B cell (primary cell): ENCODE data around the gene KLHL3. TPM values are rescaled to one million over a fixed set of nuclear protein-coding genes. Genes with fewer than 3 reads are reported as not detected.

Experiments
- ATAC-seq: fragments of 200-7000 bp; cut with Tn5 transposase; one replicate; pipeline ENCODE4 v1.10.0; 2021; ENCODE audit warnings: low read depth, mild to moderate bottlenecking, moderate number of reproducible peaks, moderate library complexity
- CTCF ChIA-PET: fragments of 350-600 bp; sonication (Branson Sonifier 250); formaldehyde crosslinking; loops from one replicate; lab custom pipeline; 2021; ENCODE audit warnings: antibody characterized with exemption, inconsistent platforms; lab: Charles Lee
- POLR2A ChIA-PET: fragments of 350-600 bp; sonication (Branson Sonifier 250); formaldehyde crosslinking; loops from one replicate; lab custom pipeline; 2021; ENCODE audit warnings: antibody characterized with exemption; lab: Charles Lee
- DNase-seq: peaks from one replicate; pipeline ENCODE4 v3.0.0; 2013
- H2AFZ ChIP-seq: 2 replicates; pipeline ENCODE4 v1.6.1; 2012; ENCODE audit warnings: mild to moderate bottlenecking, low read depth, low read length; ENCODE audit not compliant: insufficient read depth, poor library complexity, severe bottlenecking
- H3K27ac ChIP-seq, 2 donors: 1 replicate in 1 of 2; 2 replicates in 1 of 2; pipeline ENCODE4 v1.5.1; 2012 to 2013; ENCODE audit warnings: low read length in 2 of 2, mild to moderate bottlenecking in 2 of 2, moderate library complexity in 1 of 2
- H3K27me3 ChIP-seq, 4 experiments: fragments of 200-600 bp in 1 of 4; sonication (generic) in 1 of 4; replicated peaks in 1 of 4; 1 replicate in 2 of 4; 2 replicates in 2 of 4; pipeline versions ENCODE4 v1.6.1 to v1.7.0; 2013 to 2016; ENCODE audit warnings: low read length in 3 of 4, mild to moderate bottlenecking in 2 of 4, mixed read lengths in 1 of 4, moderate library complexity in 1 of 4; ENCODE audit not compliant: insufficient read depth in 4 of 4, control insufficient read depth in 3 of 4; ENCODE audit errors: control extremely low read depth in 1 of 4
- H3K36me3 ChIP-seq, 2 experiments: replicated peaks in 1 of 2; 1 replicate in 1 of 2; 2 replicates in 1 of 2; pipeline versions ENCODE4 v1.6.1 to v1.7.1; 2013; ENCODE audit warnings: low read length in 1 of 2; ENCODE audit not compliant: insufficient read depth in 2 of 2, control insufficient read depth in 1 of 2; ENCODE audit errors: control extremely low read depth in 1 of 2, extremely low read depth in 1 of 2
- H3K4me1 ChIP-seq, 2 donors: fragments of 200-600 bp in 1 of 2; sonication (generic) in 1 of 2; 1 replicate in 1 of 2; 2 replicates in 1 of 2; pipeline versions ENCODE4 v1.5.1 to v1.6.1; 2013 to 2017; ENCODE audit warnings: low read length in 2 of 2; ENCODE audit not compliant: control insufficient read depth in 2 of 2, insufficient read depth in 2 of 2
- H3K4me2 ChIP-seq: replicated peaks from 2 replicates; pipeline ENCODE3; 2012; ENCODE audit warnings: mild to moderate bottlenecking, low read depth, low read length; ENCODE audit not compliant: poor library complexity, severe bottlenecking
- H3K4me3 ChIP-seq, 5 experiments: fragments of 200-600 bp in 1 of 5; sonication (generic) in 1 of 5; 1 replicate in 3 of 5; 2 replicates in 2 of 5; pipeline versions ENCODE4 v1.5.1 to v1.7.0; 2011 to 2016; ENCODE audit warnings: low read length in 4 of 5, mild to moderate bottlenecking in 4 of 5, low read depth in 2 of 5, control low read depth in 1 of 5, moderate library complexity in 1 of 5; ENCODE audit not compliant: insufficient read depth in 1 of 5; ENCODE audit errors: control extremely low read depth in 1 of 5, extremely low read depth in 1 of 5
- H3K79me2 ChIP-seq: fragments of 200-600 bp; sonication (generic); one replicate; pipeline ENCODE4 v1.6.0; 2016; ENCODE audit warnings: low read length; ENCODE audit not compliant: control insufficient read depth, insufficient read depth
- H3K9ac ChIP-seq: fragments of 200-600 bp; sonication (generic); 2 replicates; pipeline ENCODE4 v1.6.1; 2017; ENCODE audit warnings: mild to moderate bottlenecking, low read length, moderate library complexity
- H3K9me3 ChIP-seq, 3 donors: one replicate each; pipeline versions ENCODE4 v1.6.1 to v1.7.1; 2013; ENCODE audit warnings: low read length in 2 of 3; ENCODE audit not compliant: control insufficient read depth in 2 of 3, insufficient read depth in 1 of 3; ENCODE audit errors: control extremely low read depth in 1 of 3
- H4K20me1 ChIP-seq: 2 replicates; pipeline ENCODE4 v1.6.0; 2012; ENCODE audit warnings: mild to moderate bottlenecking, low read length; ENCODE audit not compliant: insufficient read depth, control insufficient read depth, poor library complexity, severe bottlenecking
- H3K27ac Mint-ChIP-seq: one replicate; pipeline ENCODE4 v1.8.0; 2021; ENCODE audit warnings: mixed read lengths
- H3K27me3 Mint-ChIP-seq: one replicate; pipeline ENCODE4 v1.8.0; 2021; ENCODE audit warnings: mixed read lengths
- H3K4me1 Mint-ChIP-seq: one replicate; pipeline ENCODE4 v1.8.0; 2021; ENCODE audit warnings: mixed read lengths
- H3K4me3 Mint-ChIP-seq: one replicate; pipeline ENCODE4 v1.8.0; 2021; ENCODE audit warnings: mixed read lengths
- H3K9me3 Mint-ChIP-seq: one replicate; pipeline ENCODE4 v1.8.0; 2022; ENCODE audit warnings: mixed read lengths; ENCODE audit not compliant: insufficient read depth
- CTCF ChIP-seq: fragments of 200-600 bp; IDR thresholded peaks from one replicate; pipeline ENCODE4 v1.8.0; 2022; ENCODE audit warnings: antibody characterized with exemption, mild to moderate bottlenecking
- EZH2 ChIP-seq: IDR thresholded peaks from 2 replicates; pipeline ENCODE4 v1.6.1; 2012; ENCODE audit warnings: borderline replicate concordance, low read depth, mild to moderate bottlenecking, moderate library complexity, low read length; ENCODE audit not compliant: insufficient read depth, poor library complexity, severe bottlenecking
- WGBS: methylation state at CpG from one replicate; pipeline ENCODE4 v1.1.5; 2013; ENCODE audit warnings: missing lambda C conversion rate; ENCODE audit not compliant: insufficient coverage; 5-methylcytosine and 5-hydroxymethylcytosine counted together
- intact Hi-C: fragments of 100-400 bp; cut with micrococcal nuclease; formaldehyde crosslinking; loops from one replicate; pipeline ENCODE4 v1.10.0; 2022
- polyA plus RNA-seq: library from polyadenylated mRNA; depleted of rRNA; stranded (reverse); fragments of >200 nt; gene quantifications from 2 replicates; pipeline ENCODE4 v1.2.3, GENCODE V29; 2012
- total RNA-seq, 2 donors: library from RNA; stranded (reverse); fragments of 120-200 nt in 1 of 2; gene quantifications; 1 replicate in 1 of 2; 2 replicates in 1 of 2; pipeline versions ENCODE4 v1.2.3 to v1.2.4, GENCODE V29; 2013 to 2022

The KLHL3 gene
- total and polyA plus RNA-seq, 2 donors (not counting 1 experiment from before 2014, with no cell fraction given), result 3.3 to 4.5 TPM

- Histone ChIP-seq H3K4me1 (no peaks in the 10 kb centered on the region), H3K9me3 (no peaks in the 10 kb centered on the region), H3K27ac (no peak overlapping the region), H3K4me2 (no peak overlapping the region), H2AFZ (no peak overlapping the region), H4K20me1 (no peaks in the 10 kb centered on the region), H3K79me2 (no peaks in the 10 kb centered on the region), H3K4me3 (no peak overlapping the region), H3K27me3 (no peaks in the 10 kb centered on the region), H3K9ac (no peak overlapping the region), H3K36me3 (no peaks in the 10 kb centered on the region)
- Mint-ChIP-seq H3K9me3 (no peaks in the 10 kb centered on the region), H3K4me1 (peaks cover 5% of the 10 kb centered on the region), H3K27ac (no peak overlapping the region), H3K27me3 (no peaks in the 10 kb centered on the region), H3K4me3 (no peak overlapping the region)
- ChIA-PET CTCF (no interaction called here), POLR2A (no interaction called here)
- DNase-seq (peak; percentile 21), ATAC-seq (no peak)
- no peak for TF ChIP-seq EZH2
- TF ChIP-seq CTCF, result no peak
- 85% methylated on average over 5 of the region's 5 CpGs for WGBS
- intact Hi-C loops, result no loop called here
These were observed 113.0 kb downstream of the KLHL3 start for GRCh38 chr5:137622850-137623249.

- Histone ChIP-seq H3K9me3 (no peaks in the 10 kb centered on the region), H3K4me3 (no peak overlapping the region), H3K27ac (no peak overlapping the region), H3K79me2 (no peaks in the 10 kb centered on the region), H3K9ac (no peak overlapping the region), H3K4me1 (no peaks in the 10 kb centered on the region), H4K20me1 (no peaks in the 10 kb centered on the region), H3K36me3 (no peaks in the 10 kb centered on the region), H3K4me2 (no peak overlapping the region), H2AFZ (no peak overlapping the region), H3K27me3 (no peaks in the 10 kb centered on the region)
- ChIA-PET CTCF (interaction anchor here (0.6 to 1.3 kb wide), 2 partner anchors 121 to 441 kb away, joined by 3 to 4 read pairs; no protein-coding TSS in a partner anchor), POLR2A (no interaction called here)
- H3K9me3 Mint-ChIP-seq, result no peaks in the 10 kb centered on the region
- TF ChIP-seq EZH2 (no peak), CTCF (no peak)
- no peak for DNase-seq
- H3K4me1 Mint-ChIP-seq, result peaks cover 5% of the 10 kb centered on the region
- 98% methylated on average over 8 of the region's 10 CpGs for WGBS
- no peak overlapping the region for H3K27ac Mint-ChIP-seq
- intact Hi-C loops, result no loop called here
- H3K4me3 Mint-ChIP-seq, result no peak overlapping the region
- no peak for ATAC-seq
- no peaks in the 10 kb centered on the region for H3K27me3 Mint-ChIP-seq
These were observed 113.7 kb downstream of the KLHL3 start for GRCh38 chr5:137621861-137622823.
